SK-N-MC (cell line): Measurements from ENCODE around the gene POU6F2.

ENCODE experiments used
- EZH2 ChIP-seq: fragments of 200-600 bp; sonication (generic); IDR thresholded peaks from one replicate; pipeline ENCODE4 v1.6.1; 2017; ENCODE audit warnings: antibody characterized with exemption
- POLR2AphosphoS5 ChIP-seq: IDR thresholded peaks from 2 replicates; pipeline ENCODE4 v1.6.1; 2012; ENCODE audit warnings: mild to moderate bottlenecking, low read depth, low read length, borderline replicate concordance

DNA sequence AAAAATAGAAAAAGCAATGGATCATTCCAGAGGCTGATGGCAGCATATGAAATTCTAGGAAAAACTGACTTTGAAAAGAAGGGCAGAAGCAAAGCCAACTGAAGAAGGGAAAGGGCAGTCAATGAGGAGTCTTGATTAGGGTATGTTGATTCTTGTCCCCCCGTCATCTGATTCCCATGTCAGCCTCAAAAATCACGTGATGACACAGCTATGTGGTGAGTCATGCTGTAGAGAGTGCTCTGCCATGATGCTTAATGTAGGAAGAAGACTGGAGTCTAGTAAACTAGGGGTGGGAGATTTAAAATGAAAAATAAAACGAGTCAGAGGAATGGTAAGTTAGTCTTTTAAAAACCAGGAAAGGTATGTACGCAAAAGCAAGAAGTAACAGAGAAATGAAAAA lies 3.9 kb upstream of the POU6F2 start:
- TF ChIP-seq POLR2AphosphoS5 (no peak), EZH2 (no peak)
